Right atrium auricular region (tissue), 2 donors: ENCODE results near the gene ZNF778. TPM values are rescaled to one million over a fixed set of nuclear protein-coding genes. Genes with fewer than 3 reads are reported as not detected.
"Not testable (repeated sequence)": the region's sequence is repeated elsewhere in the genome, so short reads cannot be mapped to it uniquely, and the experiment has no call there.

Source experiments
- DNase-seq: peaks from one replicate; pipeline ENCODE4 v3.0.0-alpha.2; 2019; ENCODE audit warnings: low spot score
- H3K27ac ChIP-seq, 2 donors: fragments of 200-600 bp; sonication (generic); 1 replicate in 1 of 2; 2 replicates in 1 of 2; pipeline ENCODE4 v1.5.1; 2016 to 2019
- H3K27me3 ChIP-seq, 2 donors: fragments of 200-600 bp; sonication (generic); one replicate each; pipeline versions ENCODE4 v1.5.1 to v1.6.0; 2017 to 2019
- H3K36me3 ChIP-seq: fragments of 200-600 bp; sonication (generic); one replicate; pipeline ENCODE4 v1.5.1; 2016
- H3K4me1 ChIP-seq, 2 donors: fragments of 200-600 bp; sonication (generic); one replicate each; pipeline versions ENCODE4 v1.5.1 to v1.6.0; 2017 to 2019
- H3K4me3 ChIP-seq, 2 donors: fragments of 200-600 bp; sonication (generic); 1 replicate in 1 of 2; 2 replicates in 1 of 2; pipeline ENCODE4 v1.5.1; 2017 to 2019; ENCODE audit warnings: mild to moderate bottlenecking in 1 of 2, moderate library complexity in 1 of 2
- H3K9me3 ChIP-seq, 2 donors: fragments of 200-600 bp; sonication (generic); one replicate each; pipeline ENCODE4 v1.5.1; 2019
- CTCF ChIP-seq, 2 donors: fragments of 200-600 bp; sonication (generic); IDR thresholded peaks; one replicate each; pipeline ENCODE4 v1.5.1; 2019; ENCODE audit warnings: antibody characterized with exemption in 2 of 2
- total RNA-seq, 2 donors: library from RNA; depleted of rRNA; stranded (reverse); fragments of >200 nt; gene quantifications; one replicate each; pipeline ENCODE4 v1.1.0, GENCODE V29; 2016

Gene ZNF778
- total RNA-seq, 2 donors from 2014 or later = 5.7 to 8.0 TPM

- peaks cover 0 to 16% of the 10 kb centered on the region in 2 donors for H3K4me1 ChIP-seq
- no peaks in the 10 kb centered on the region for H3K36me3 ChIP-seq
- no peak for DNase-seq
- H3K4me3 ChIP-seq = no peak overlapping the region
- no peak overlapping the region for H3K27ac ChIP-seq
- H3K27me3 ChIP-seq = no peaks in the 10 kb centered on the region
- TF ChIP-seq CTCF (IDR thresholded peaks at IDR 0.05) = no peak
- no peaks in the 10 kb centered on the region for H3K9me3 ChIP-seq
Observed at GRCh38 chr16:89244754-89245153, 27.3 kb downstream of the ZNF778 start.

GRCh38 chr16:89246383-89246902 lies 28.9 kb downstream of the ZNF778 start:
- Histone ChIP-seq H3K4me3 (peak overlapping the region; percentile 44 to 59), H3K27me3 (no peaks in the 10 kb centered on the region), H3K9me3 (no peaks in the 10 kb centered on the region), H3K4me1 (peaks cover 0 to 8% of the 10 kb centered on the region in 2 donors), H3K27ac (no peak overlapping the region), H3K36me3 (no peaks in the 10 kb centered on the region)
- TF ChIP-seq CTCF (IDR thresholded peaks at IDR 0.05) = no peak
- DNase-seq = no peak

GRCh38 chr16:89246903-89247733 lies 29.6 kb downstream of the ZNF778 start:
- Histone ChIP-seq H3K27me3 (no peaks in the 10 kb centered on the region), H3K36me3 (no peaks in the 10 kb centered on the region), H3K4me1 (peaks cover 0 to 8% of the 10 kb centered on the region in 2 donors), H3K27ac (no peak overlapping the region), H3K9me3 (no peaks in the 10 kb centered on the region), H3K4me3 (peak overlapping the region; percentile 44 to 59)
- TF ChIP-seq CTCF (IDR thresholded peaks at IDR 0.05) = no peak
- DNase-seq = peak; percentile 84

- not testable (repeated sequence) for DNase-seq, H3K36me3 ChIP-seq, H3K27ac ChIP-seq, H3K9me3 ChIP-seq, H3K4me1 ChIP-seq, H3K27me3 ChIP-seq
- peak overlapping the region; percentile 44 to 59 for H3K4me3 ChIP-seq
Observed at GRCh38 chr16:89247734-89248075, 30.2 kb downstream of the ZNF778 start.

GRCh38 chr16:89248196-89248982 lies 30.9 kb downstream of the ZNF778 start:
- Histone ChIP-seq H3K4me3 (peak overlapping the region; percentile 44 to 59), H3K4me1 (peaks cover 0 to 8% of the 10 kb centered on the region in 2 donors), H3K36me3 (no peaks in the 10 kb centered on the region), H3K27me3 (no peaks in the 10 kb centered on the region), H3K27ac (no peak overlapping the region), H3K9me3 (no peaks in the 10 kb centered on the region)
- TF ChIP-seq CTCF (IDR thresholded peaks at IDR 0.05) = no peak
- no peak for DNase-seq
